ENCODE measurements around the gene PPIL1. TPM values are rescaled to one million over a fixed set of nuclear protein-coding genes. Genes with fewer than 3 reads are reported as not detected.
A peak's percentile ranks its signal among the peaks of the same experiment; 100 is the strongest.

The PPIL1 gene
- total and polyA plus RNA-seq, 2 of the 13 experiments (the other 11 are each of a cell fraction or from before 2014, with no cell fraction given) = 74.2 to 144 TPM

GRCh38 chr6:36829919-36830544 is 44.6 kb downstream of the PPIL1 start (continued):
- TF ChIP-seq ARID3A (IDR thresholded peaks at IDR 0.05; ENCODE audit: low read depth, low read length) (peak; percentile 74; the same call in 1 of the 2 replicates), ZNF563 (CRISPR knock-in tag; IDR thresholded peaks at IDR 0.05) (no peak), ZMYM3 (CRISPR knock-in tag; IDR thresholded peaks at IDR 0.05) (peak; percentile 98), HMG20B (CRISPR knock-in tag; conservative IDR thresholded peaks at IDR 0.05) (0 out of 2 replicates have a peak, but pooled peaks have one; percentile 31), SNAPC5 (CRISPR knock-in tag; IDR thresholded peaks at IDR 0.05; ENCODE audit: borderline replicate concordance) (no peak), ZNF678 (CRISPR knock-in tag; IDR thresholded peaks at IDR 0.05) (no peak), ZNF772 (CRISPR knock-in tag; IDR thresholded peaks at IDR 0.05) (0 out of 2 replicates have a peak, but pooled peaks have one; percentile 40), ZNF180 (CRISPR knock-in tag; IDR thresholded peaks at IDR 0.05; ENCODE audit: borderline replicate concordance, low read depth) (no peak), HMGXB4 (CRISPR knock-in tag; IDR thresholded peaks at IDR 0.05; ENCODE audit: borderline replicate concordance in 1 of 2, low read depth in 1 of 2) (peak; percentile 38; a peak in 1 of 4 replicates), ZNF510 (CRISPR knock-in tag; IDR thresholded peaks at IDR 0.05; ENCODE audit: low read depth) (no peak), DBP (CRISPR knock-in tag; IDR thresholded peaks at IDR 0.05; ENCODE audit: not compliant biosample characterization) (no peak), ZNF367 (CRISPR knock-in tag; IDR thresholded peaks at IDR 0.05; ENCODE audit: borderline replicate concordance) (no peak), ZC3H4 (CRISPR knock-in tag; IDR thresholded peaks at IDR 0.05; ENCODE audit: borderline replicate concordance) (no peak), ATM (IDR thresholded peaks at IDR 0.05; ENCODE audit: borderline replicate concordance) (no peak), HOXA5 (CRISPR knock-in tag; IDR thresholded peaks at IDR 0.05) (peak; percentile 63; the same call in 1 of the 2 replicates), SMAD9 (CRISPR knock-in tag; IDR thresholded peaks at IDR 0.05) (no peak), RBM22 (optimal IDR thresholded peaks at IDR 0.05; ENCODE audit: low read length) (no peak), ZBTB42 (CRISPR knock-in tag; IDR thresholded peaks at IDR 0.05) (no peak), FOXM1 (CRISPR knock-in tag; IDR thresholded peaks at IDR 0.05) (no peak), ZNF609 (CRISPR knock-in tag; IDR thresholded peaks at IDR 0.05; ENCODE audit: borderline replicate concordance) (peak; percentile 80; the same call in 1 of the 2 replicates), THAP11 (CRISPR knock-in tag; IDR thresholded peaks at IDR 0.05) (peak; percentile 77)

All from HepG2 (cell line).